HEK293T (cell line): ENCODE data around the gene TM4SF4.

Experiments
- BHLHE40 ChIP-seq: fragments of 450-650 bp; IDR thresholded peaks from 2 replicates; pipeline ENCODE4 v1.6.1; 2016; ENCODE audit warnings: mild to moderate bottlenecking, moderate library complexity, borderline replicate concordance
- CTBP1 ChIP-seq: fragments of 450-650 bp; IDR thresholded peaks from 2 replicates; pipeline ENCODE4 v1.6.1; 2016; ENCODE audit warnings: borderline replicate concordance
- ELF4 ChIP-seq: fragments of 450-650 bp; IDR thresholded peaks from 2 replicates; pipeline ENCODE4 v1.6.1; 2017; ENCODE audit warnings: antibody characterized with exemption
- HDGF ChIP-seq: fragments of 450-650 bp; IDR thresholded peaks from 2 replicates; pipeline ENCODE4 v1.6.1; 2017; ENCODE audit warnings: antibody characterized with exemption, borderline replicate concordance
- SUZ12 ChIP-seq: fragments of 450-650 bp; IDR thresholded peaks from 2 replicates; pipeline ENCODE4 v1.6.1; 2016; ENCODE audit warnings: mild to moderate bottlenecking
- TARDBP ChIP-seq: fragments of 450-650 bp; IDR thresholded peaks from 2 replicates; pipeline ENCODE4 v1.6.1; 2016

DNA sequence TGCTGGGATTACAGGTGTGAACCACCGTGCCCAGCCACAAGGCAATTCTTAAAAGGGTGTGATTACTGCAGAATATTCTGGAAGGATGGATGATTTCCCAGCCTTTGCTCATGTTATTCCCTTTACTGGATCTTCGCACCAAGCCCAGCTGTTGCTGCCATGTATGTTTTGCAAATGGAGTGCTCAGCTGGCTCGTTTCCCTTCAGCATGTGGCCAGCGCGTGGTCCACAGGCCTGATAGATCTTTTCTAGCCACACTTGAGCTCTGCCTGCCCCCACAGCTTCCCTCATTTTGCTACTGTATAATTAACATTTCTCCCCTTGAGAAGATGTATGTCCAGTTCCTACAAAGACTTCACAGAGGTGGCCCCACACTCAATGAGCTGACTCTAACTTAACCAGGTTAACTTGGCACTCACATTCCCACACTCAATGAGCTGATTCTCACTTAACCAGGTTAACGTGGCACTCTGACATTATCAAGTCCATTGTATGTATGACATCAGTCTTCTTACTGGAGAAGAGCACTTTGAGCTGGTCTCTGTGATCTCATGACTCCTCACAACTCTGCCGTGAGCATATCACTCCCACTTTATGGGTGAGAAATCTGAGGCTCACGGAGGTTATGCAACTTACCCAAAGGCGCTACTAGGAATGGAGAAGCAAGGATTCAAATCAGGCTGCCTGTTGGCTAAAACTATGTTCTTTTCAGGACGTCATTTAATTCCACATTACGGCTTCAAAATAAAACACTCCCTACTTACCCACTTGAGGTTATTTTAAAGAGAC lies 49.2 kb downstream of the TM4SF4 start:
- TF ChIP-seq TARDBP (no peak), CTBP1 (no peak), BHLHE40 (no peak), HDGF (no peak), ELF4 (no peak), SUZ12 (no peak)
